Fibroblast of skin of left quadriceps (primary cell): ENCODE measurements around the gene VSIR.

Experiments used
- DNase-seq, 2 experiments: peaks; one replicate each; pipeline ENCODE4 v3.0.0-alpha.2; 2013; ENCODE audit warnings: low read depth in 2 of 2

The VSIR gene

DNA sequence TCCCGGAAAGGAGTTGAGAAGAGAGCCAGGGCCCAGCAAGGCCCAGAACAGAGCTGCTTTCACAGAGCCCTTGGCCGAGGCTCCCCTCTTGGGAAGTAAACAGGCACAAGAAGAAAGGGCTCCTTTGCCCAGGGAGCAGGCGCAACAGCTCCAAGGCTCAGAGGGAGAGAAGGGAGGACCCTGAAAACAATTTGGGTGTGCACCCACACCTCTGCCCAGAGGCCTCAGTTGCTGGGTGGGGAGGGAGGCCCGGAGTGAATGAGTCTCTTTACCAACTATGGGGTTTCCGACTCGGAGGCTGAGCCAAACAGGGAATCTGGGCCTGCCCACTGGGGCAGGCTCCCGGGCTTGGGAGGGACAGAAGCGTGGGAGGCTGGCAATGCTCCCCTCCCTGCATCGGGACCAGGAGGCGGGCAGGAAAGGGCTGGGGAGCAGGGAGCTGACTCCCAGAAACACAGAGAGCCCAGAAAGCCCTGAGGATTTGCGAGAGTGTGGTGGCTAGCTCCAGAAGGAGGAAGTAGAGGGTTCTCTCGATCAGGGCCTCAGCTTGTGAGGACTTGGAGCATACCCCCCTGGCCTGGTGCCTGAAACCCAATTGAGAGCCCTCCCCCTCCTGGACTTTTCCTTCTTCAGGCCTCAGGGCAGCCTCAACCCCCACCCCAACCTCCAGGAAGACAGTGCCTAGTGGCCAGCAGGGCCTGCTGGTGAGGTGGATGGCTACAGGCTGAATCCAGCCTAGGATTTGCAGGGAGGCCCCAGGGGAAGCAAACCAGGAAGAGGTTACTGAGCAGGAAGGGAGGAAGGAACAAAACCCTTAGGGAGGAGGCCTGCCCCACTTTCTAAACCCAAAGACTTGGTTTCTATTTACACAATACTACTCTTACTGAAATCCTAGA, 59.9 kb downstream of the VSIR start:
- peak; percentile 15 to 18 for DNase-seq

GRCh38 chr10:71712572-71713134, 60.7 kb downstream of the VSIR start:
- no peak for DNase-seq

DNA sequence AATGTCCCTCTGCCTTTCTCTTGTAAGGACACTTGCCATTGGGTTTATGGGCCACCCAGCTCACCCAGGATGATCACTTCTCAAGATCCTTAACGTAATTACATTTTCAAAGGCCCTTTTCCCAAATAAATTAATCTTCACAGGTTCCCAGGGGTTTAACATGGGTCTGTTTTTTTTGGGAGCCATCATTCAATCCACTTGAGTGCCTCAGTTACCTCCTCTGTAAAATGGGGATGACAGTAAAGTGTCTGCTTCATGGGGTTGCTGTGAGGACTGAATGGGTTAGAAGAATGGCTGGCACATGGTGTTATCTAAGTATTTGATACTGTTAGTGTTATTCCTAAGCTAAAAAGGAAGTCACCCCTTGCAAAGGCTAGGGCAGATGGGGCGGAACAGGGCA, 61.1 kb downstream of the VSIR start:
- DNase-seq, result no peak

GRCh38 chr10:71711052-71711623, 62.2 kb downstream of the VSIR start:
- no peak for DNase-seq

- DNase-seq, result no peak
These were observed 62.8 kb downstream of the VSIR start for GRCh38 chr10:71710519-71710918.

- DNase-seq, result no peak
These were observed 64.1 kb downstream of the VSIR start for GRCh38 chr10:71708897-71709882.

- DNase-seq, result no peak
These were observed 65.0 kb downstream of the VSIR start for GRCh38 chr10:71708301-71708703.

GRCh38 chr10:71707240-71707789, 66.0 kb downstream of the VSIR start:
- DNase-seq, result no peak

- no peak for DNase-seq
These were observed 66.9 kb downstream of the VSIR start for GRCh38 chr10:71706216-71707121.

DNA sequence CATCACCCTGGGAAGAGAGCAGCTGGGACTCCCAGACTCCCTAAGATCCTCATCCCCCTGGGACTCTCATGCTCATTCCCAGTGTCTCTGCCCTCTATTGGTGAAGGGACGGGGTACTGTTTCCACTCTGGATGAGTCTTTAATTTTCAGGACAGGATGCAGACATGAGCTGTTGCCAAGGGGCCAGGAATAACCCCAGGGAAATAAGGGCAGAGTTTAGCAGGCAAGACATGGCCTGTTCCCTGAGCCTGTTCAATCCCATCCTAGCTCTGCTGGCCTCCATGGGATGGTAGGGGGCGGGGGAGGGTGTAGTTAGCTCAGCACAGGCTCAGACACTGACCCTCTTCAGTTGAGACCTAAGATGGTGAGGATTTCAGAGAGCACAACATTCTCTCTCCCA, 67.7 kb downstream of the VSIR start:
- DNase-seq, result no peak

DNA sequence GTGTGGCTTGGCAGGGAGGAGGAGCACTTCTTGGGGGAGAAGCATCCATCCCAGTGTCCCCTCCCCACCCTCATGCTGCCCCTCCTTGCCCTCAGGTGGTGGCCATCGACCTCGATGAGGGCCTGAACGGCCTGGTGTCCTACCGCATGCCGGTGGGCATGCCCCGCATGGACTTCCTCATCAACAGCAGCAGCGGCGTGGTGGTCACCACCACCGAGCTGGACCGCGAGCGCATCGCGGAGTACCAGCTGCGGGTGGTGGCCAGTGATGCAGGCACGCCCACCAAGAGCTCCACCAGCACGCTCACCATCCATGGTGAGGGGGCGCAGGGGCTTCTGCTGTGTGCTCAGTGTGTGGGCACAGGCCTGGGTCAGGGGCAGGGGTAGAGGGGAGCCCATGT, 68.5 kb downstream of the VSIR start:
- DNase-seq, result no peak

DNA sequence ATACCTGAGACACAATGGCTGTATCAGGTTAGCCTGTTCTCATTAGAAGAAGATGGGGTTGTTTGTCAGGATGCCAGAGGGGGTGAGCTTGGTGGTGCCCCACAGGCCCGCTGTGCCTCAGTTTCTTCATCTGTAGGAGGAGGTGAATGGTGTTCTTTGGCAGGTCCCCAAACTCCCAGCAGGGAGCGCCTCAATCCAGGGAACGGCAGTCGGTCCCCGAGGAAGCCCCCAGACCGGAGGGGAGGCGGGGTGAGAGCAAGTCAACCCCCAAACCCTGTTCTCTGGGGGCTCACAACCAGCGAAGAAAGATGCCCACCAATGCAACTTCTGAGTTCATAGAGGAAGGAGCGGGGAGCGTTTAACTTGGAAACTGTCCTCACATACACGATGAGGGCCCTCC, 69.7 kb downstream of the VSIR start:
- no peak for DNase-seq

GRCh38 chr10:71701496-71702132, 71.7 kb downstream of the VSIR start:
- no peak for DNase-seq

DNA sequence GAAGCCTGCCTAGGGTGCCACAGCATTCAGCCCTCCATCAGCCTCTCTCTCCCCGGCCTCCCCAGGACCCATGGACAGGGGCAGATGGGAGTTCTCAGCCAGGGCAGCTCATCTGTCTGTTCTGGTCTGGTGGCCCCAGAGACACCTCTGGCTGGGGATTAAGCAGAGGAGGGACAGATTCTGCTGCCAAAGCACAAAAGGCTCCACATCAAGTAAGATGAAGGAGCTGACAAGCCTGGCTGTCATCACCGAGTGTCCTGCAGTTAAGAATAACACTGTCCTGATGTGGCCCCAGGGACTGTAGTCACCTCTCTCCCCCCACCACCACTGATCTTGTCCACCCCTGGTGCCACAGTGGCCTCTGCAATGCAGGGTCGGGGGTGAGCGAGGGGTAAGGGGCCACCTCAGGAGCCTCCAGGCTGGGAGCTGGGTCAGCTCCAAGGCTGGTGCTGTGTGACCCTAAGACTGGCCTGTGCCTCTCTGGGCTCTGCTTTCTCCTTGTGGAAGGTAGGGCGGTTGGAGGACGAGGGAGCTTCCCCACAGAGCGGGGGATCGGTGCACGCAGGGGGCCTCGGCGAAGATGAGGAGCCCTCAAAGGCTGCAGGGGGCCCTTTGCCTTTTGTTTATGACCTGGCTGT, 72.5 kb downstream of the VSIR start:
- DNase-seq, result no peak

GRCh38 chr10:71698737-71699136, 74.6 kb downstream of the VSIR start:
- DNase-seq, result no peak

GRCh38 chr10:71697938-71698709, 75.2 kb downstream of the VSIR start:
- DNase-seq, result no peak
